DMS114 treated with DMSO at 0.1 percent for 48 hours (cell line): Measurements from ENCODE around the gene WDR33.
"Not testable (repeated sequence)": the region's sequence is repeated elsewhere in the genome, so short reads cannot be mapped to it uniquely, and the experiment has no call there.

Experiments
- DNase-seq: peaks from one replicate; lab custom pipeline; 2025; ENCODE audit not compliant: unreplicated experiment; lab: John Stamatoyannopoulos, UW

WDR33 gene

DNA sequence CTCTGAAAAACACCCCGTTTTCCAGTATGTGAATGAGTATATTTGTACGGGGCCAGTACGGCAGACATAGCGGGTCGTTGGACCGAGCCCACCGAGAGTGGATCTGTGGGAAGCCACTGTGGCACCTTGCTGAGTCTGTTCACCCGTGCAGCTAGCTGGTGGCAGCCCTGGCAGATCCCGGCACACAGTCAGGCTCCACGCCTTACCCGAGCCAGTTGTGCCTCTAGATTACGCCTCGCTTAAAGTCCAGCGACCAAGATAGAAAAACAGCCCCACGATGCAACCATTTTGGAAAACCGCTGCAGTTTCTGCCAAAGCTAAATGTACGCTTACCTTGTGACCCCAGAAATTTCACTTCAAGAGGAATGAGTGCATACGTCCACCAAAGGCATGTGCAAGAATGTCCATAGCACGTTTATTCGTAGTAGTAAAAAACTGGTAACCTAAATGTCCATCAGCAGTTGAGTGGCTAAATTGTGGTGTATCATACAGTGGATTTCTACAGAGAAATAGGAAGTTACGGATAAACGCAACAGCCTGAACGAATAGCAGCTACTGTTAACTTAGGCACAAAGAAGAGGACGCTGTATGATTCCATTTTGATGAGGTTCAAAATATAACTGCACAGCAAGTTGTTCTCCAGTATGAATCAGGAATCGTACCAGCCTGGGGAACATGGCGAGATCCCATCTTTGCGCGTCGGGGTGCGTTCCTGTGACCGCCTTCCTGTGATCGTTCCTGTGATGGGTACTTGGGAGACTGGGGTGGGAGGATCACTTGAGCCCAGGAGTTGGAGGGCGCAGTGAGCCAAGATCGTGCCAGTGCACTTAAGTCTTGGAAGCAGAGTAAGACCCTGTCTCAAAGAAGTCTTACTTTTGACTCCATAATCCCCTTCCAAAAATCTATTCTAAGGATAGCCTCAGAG, 688 bp upstream of the WDR33 start:
- no peak for DNase-seq

DNA sequence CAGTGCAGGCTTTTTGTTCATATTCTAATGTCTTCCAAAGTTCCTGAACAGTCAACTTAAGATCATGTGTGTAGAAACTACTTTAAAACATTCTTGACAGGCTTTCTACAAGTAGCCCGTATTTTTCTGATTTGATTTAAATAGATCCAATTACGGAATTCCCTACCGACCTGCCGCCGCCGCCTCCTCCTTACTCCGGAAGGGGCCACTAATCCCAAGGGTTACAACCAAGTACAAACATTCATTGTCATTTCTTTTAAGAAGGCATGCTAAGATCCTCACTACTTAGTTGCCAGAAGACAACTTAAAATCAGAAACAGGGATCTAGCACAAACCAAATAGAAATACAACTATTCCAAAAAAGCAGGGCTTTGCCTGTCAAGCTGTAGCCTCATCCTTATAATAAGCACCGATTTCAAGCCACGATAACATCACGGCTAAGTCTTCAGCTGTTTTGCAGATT, 784 bp downstream of the WDR33 start:
- no peak for DNase-seq

DNA sequence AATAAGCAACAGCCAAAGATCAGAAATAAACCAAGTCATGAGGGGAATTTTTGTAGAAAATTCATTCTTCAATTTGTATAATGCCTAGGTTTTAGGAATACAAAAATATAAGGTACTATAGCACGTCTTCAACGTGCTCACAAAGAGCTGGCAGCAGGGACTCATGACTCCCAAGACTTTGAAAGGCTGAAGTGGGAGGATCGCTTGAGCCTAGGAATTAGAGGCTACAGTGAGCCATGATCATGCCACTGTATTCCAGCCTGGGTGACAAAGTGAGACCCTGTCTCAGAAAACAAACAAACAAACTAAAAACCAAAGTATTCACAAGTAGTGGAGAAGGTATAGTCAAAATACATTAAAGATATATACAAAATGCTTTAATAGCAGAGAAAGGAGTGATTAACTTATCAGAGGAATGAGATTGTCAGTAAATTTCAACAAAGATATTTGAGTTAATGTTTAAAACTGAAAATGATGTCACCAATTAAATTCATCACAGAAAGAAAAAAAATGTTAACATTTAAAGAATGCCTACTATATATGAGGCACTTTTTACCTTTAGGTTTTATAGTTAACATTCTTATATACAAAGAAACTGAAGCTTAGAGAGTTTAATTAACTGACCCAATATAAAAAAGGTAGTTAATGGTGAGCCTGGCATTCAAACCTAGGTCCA, 3.2 kb downstream of the WDR33 start:
- no peak for DNase-seq

DNA sequence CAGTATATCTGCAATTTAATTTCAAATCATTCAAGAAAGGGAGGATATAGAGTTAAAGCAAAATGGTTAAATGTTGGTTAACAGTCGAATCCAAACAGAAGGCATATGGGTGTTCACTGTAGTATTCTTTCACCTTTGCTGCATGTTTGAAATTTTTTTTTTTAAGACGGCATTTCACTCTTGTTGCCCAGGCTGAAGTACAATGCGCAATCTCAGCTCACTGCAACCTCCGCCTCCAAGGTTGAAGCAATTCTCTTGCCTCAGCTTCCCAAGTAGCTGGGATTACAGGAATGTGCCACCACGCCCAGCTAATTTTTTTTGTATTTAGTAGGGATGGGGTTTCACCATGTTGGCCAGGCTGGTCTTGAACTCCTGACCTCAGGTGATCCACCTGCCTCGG, 4.1 kb downstream of the WDR33 start:
- DNase-seq: not testable (repeated sequence)

DNA sequence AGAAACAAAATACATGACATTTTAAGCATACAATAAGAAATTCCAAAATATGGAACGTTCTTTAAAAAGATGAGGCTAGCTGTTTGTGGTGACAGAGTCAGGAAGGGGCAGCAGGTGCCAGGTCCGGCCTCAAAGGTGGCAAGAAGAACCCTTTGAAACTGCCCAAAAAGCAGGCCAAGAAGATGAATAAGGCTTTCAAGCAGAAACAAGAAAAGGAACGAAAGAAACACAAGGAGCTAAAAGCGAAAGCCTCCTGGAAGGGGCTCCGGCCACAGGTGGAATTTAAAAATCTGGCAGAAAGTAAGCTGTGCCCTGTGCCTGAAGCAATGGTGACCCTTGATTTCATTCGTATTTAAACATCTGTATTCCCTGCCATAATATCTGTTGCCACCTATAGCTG, 5.5 kb downstream of the WDR33 start:
- DNase-seq: no peak

DNA sequence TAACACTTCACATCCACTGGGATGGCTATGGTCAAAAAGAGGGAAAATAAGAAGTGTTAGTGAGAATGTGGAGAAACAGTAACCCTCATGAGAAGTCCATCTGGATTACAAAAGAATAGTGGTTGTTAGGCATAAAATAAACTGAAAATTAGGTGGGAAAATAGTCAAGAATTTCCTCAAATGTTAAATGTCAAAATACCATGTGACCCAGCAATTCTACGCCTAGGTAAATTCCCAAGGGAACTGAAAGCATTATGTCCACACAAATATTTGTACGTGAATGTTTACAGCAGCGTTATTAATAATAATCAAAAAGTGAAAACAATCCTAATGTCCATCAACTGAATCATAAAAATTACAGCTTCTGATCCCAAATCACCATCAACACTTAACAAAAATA, 11.0 kb downstream of the WDR33 start:
- DNase-seq: no peak

DNA sequence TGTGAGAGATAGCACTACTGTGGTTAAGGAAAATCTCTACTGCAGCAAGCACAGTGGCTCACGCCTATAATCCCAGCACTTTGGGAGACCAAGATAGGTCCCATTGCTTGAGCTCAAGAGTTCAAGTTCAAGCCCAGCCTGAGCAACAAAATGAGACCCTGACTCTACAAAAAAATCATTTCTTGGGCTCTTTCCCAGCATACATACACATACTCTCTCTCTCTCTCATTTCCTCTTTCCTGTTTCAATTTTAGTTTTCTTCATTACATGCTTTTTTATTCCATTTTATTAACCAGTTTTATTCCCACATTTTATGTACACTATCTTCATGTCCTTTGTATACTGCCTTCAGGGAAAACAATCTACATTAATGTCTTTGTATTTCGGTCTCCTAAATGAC, 14.6 kb downstream of the WDR33 start:
- no peak for DNase-seq

DNA sequence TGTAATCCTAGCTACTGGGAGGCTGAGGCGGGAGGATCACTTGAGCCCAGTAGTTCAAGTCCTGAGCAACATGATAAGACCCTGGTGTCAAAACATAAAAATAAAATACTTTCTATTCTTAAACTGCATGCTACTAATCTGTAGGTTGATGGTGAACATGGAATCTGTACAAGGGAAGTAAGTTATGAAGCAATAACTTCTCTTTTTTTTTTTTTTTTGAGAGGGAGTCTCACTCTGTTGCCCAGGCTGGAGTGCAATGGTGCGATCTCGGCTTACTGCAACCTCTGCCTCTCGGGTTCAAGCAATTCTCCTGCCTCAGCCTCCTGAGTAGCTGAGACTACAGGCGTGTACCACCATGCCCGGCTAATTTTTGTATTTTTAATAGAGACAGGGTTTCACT, 16.1 kb downstream of the WDR33 start:
- DNase-seq: not testable (repeated sequence)

DNA sequence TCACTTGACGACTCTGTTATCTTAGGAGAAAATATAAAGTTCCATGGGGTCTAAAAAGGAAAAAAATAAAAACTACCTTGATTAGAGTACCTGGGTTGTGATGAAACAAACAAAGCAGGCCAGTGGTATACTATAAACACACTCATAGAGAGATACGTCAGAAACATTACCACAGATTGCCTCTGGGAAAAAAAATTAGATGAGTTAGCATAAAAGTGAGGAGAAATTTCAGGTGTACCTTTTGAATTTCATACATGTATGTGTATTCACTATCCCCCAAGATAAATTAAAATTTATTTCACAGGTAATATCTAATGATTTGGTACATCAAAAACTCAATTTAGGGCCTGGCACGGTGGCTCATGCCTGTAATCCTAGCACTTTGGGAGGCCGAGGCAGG, 18.2 kb downstream of the WDR33 start:
- no peak for DNase-seq

DNA sequence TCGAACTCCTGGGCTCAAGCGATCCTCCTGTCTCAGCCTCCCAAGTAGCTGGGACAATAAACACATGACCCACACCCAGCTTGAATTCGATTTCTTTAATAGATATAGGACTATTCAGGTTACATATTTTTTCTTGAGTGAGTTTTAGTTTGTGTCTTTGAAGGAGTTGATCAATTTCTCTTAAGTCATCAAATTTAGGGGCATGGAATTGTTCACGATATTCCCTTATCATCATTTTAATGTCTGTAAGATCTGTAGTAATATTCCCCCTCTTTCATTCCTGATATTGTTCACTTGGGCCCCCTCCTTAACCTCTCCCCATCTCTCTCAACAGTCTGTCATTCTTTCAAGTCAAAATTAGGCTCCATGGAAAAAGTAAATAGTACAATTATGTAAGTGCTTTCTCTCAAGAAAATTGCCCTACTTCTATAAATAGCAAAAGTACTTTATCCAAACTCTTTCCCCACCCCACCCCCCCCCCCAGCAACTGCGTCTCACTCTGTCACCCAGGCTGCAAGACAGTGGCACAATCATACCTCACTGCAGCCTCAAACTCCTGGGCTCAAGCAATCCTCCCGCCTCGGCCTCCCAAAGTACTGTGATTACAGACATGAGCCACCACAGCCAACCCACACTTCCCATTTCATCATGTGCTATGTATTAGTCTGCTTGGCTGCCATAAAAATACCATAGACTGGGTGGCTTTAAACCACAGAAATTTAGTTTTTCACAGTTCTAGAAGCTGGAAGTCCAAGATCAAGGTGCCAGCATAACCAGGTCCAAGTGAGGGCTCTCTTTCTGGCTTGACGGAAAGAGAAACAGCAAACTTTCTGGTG, 20.1 kb downstream of the WDR33 start:
- no peak for DNase-seq

DNA sequence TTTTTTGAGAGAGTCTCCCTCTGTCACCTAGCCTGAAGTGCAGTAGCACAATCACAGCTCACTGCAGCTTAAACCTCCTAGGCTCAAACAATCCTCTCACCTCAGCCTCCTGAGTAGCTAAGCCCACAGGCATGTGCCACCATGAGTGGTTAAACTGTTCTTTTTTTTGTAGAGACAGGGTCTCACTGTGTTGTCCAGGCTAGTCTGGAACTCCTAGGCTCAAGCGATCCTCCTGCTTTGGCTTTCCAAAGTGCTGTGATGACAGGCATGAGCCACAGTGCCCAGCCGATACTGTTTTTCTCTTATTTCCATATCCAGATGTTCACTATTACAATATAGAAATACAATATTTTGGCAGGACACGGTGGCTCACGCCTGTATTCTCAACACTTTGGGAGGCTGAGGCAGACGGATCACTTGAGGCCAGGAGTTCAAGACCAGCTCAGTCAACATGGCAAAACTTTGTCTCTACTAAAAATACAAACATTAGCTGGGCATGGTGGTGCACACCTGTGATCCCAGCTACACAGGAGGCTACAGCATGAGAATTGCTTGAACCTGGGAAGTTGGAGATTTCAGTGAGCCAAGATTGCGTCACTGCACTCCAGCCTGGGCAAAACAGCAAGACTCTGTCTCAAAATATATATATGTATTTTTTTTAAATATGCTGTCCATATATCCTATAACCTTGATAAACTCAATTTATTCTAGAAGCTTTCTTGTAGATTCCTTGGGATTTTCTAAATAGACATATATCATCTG, 24.7 kb downstream of the WDR33 start:
- no peak for DNase-seq

DNA sequence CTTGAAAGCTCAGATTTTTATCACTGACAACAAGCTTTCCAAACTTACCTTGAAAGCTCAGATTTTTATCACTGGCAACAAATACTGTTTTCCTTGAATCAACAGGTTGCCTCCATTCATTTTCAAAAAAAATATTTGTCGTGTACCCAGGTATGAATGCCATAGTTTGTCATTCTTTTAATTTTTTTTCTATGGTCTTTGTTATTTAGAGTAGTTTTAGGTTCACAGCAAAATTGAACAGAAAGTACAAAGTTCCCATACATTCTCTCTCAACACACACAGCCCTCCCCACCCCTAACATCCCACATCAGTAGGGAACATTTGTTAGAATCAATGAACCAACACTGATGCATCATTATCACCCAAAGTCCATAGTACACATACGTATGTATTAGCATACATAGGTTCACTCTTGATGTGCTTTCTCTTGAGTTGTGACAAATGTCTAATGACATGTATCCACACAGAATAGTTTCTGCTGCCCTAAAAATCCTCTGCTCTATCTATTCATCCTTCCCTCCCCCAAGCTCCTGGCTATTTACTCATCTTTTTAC, 25.9 kb downstream of the WDR33 start:
- no peak for DNase-seq

DNA sequence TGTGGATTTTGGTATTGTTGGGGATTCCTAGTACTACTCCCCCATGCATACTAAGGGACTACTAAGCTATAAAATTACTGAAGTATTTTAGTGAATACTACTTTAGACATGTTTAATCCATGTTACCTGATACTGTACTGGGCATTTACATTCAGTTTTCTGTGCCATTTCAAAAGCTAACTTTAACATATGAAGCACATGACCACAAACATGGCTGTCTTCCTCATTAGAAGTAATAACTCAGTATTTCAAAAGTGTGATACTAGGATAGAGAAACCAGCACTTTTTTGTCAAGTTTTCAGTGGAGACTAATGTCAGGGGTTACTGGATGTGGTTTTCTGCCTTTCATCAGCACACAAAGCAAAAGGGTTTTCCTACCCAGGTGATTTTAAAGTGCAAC, 27.9 kb downstream of the WDR33 start:
- DNase-seq: no peak

DNA sequence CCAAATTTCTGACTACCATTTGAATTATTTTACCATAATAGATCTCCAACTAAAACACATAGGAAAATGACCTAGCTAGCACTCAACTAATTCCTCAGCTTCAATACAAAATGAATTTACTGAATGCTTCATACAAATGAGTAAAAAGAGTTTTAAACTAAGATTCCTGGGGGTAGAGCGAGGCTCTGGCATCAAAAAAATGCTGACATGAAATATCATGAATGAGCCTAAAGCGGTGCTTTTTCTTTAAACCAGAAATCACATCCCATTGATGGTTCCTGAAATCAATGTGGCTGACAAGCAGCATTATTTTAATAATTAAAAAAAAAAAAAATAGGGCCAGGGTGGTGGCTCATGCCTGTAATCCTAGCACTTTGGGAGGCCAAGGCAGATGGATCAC, 32.1 kb downstream of the WDR33 start:
- DNase-seq: no peak

DNA sequence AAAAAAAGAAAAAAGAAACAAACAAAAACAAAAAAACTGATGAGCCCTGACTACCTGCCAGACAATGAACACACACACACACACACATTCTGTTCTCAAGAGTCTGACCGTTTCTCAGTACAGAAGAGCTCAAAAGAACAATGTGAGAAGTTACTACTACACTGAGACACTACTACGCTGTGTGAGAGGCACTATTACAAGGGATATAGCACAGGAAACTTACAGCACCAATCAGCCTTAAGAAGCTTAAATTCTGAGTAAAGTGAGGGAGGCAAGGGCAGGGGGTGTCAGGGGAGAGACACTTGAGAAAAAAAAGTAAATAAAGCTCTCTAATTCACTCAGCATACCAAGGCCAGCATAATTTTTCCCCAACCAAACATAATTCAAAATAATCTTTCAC, 32.5 kb downstream of the WDR33 start:
- no peak for DNase-seq

DNA sequence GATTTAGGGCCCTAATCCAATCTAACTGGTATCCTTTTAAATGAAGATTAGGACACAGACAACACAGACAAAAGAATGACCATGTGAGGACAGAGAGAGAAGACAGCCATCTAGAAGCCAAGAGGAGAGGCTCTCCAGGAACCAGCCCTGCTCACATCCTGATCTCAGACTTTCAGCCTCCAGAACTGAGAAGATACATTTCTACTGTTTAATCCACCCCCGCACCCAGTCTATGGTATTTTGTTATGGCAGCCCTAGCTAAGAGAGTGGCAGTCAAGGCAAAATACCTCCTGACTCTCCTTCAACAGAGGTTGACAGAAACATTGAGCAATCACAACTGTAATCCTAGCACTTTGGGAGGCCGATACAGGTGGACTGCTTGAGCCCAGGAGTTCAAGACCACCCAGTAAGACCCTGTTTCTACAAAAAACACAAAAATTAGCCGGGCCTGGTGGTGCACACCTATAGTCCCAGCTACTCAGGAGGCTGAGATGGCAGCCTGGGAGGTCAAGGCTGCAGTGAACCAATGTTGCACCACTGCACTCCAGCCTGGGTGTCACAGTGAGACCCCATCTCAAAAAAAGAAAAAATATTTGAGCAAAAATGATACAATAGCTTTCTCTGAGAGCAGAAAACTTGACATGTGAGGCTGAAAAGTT, 34.7 kb downstream of the WDR33 start:
- no peak for DNase-seq

DNA sequence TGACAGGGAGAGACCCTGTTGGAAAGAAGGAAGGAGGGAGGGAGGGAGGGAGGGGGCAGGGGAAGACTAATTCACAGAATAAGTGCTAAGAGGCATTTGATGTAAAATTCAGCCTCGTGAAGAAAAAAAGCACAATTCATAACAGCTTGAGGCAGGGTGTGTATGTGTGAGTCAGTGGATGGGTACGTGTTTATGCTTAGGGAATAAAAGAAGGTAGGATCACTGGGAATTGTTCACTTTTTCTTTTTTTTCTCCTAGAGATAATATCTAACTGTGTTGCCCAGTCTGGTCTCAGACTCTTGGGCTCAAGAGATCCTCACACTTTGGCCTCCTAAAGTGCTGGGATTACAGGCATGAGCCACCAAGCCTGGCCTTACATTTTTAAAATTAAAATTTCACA, 39.2 kb downstream of the WDR33 start:
- DNase-seq: no peak

DNA sequence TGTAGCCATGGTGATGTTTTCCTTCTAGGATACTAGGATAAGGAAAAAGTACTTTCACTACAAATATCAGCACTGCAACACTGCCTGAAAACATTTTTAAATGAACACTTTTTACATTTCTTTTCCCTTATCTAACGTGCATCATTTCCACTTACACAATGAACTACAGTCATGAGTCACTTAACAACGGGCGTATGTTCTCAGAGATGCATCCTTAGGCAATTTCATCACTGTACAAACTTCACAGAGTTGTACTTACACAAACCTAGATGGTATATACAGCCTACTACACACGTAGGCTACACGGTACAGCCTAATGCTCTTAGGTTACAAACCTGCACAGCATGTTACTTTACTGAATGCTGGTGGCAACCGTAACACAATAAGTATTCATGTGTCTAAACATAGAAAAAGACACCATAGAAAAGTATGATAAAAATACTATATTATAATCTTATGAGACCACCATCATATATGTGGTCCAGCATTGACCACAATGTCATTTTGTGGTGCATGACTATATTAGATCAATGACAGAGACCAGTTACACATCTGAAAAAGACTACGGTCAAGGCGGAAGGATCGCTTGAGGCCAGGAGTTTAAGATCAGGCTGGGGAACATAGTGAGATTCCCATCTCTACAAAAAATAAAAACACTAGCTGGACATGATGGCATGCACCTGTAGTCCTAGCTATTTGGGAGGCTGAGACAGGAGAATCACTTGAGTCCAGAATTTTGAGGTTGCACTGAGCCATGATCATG, 39.8 kb downstream of the WDR33 start:
- DNase-seq: no peak

DNA sequence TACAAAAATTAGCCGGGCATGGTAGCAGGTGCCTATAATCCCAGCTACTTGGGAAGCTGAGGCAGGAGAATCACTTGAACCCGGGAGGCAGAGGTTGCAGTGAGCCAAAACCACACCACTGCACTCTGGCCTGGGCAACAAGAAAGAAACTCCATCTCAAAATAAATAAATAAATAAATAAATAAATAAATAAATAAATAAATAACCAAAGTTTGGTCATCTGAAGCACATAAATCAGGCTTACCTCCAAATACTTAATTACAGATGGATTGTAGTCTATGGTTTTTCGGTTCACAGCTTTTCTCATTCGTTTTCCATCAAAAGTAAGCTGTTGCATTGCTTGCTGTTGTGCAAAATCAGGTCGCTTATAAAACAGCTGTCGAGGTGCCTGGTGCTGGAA, 40.4 kb downstream of the WDR33 start:
- not testable (repeated sequence) for DNase-seq
